SK-N-SH (cell line): ENCODE data around the gene FRMD3. TPM values are rescaled to one million over a fixed set of nuclear protein-coding genes. Genes with fewer than 3 reads are reported as not detected.

ENCODE experiments used
- CTCF ChIA-PET: fragments of 300-600, 350-600 bp; formaldehyde crosslinking; extraction: SDS; loops from one replicate; lab custom pipeline; 2021; lab: Yijun Ruan, JAX
- POLR2A ChIA-PET: fragments of 350-600 bp; sonication (Branson Sonifier 250); formaldehyde crosslinking; extraction: SDS; loops from one replicate; lab custom pipeline; 2020; ENCODE audit warnings: antibody characterized with exemption, inconsistent platforms; lab: Yijun Ruan, JAX
- DNase-seq: peaks from one replicate; pipeline ENCODE4 v3.0.0; 2012
- H2AFZ ChIP-seq: fragments of 200-600 bp; sonication (generic); 2 replicates; pipeline ENCODE4 v1.8.1; 2016; ENCODE audit warnings: antibody characterized with exemption, mild to moderate bottlenecking, low read depth
- H3F3A ChIP-seq: fragments of 200-600 bp; sonication (generic); replicated peaks from 2 replicates; pipeline ENCODE3; 2016; ENCODE audit warnings: antibody characterized with exemption, mild to moderate bottlenecking; ENCODE audit not compliant: insufficient read depth
- H3K27ac ChIP-seq, 2 experiments: fragments of 200-500 bp in 1 of 2; fragments of 200-600 bp in 1 of 2; sonication (Bioruptor generic) in 1 of 2; sonication (generic), shearing (Covaris generic) in 1 of 2; 2 replicates each; pipeline versions ENCODE4 v1.5.1 to v1.6.1; 2014 to 2016; ENCODE audit warnings: low read depth in 2 of 2, inconsistent platforms in 1 of 2, low read length in 1 of 2, mild to moderate bottlenecking in 1 of 2, mixed read lengths in 1 of 2
- H3K27me3 ChIP-seq: fragments of 200-600 bp; sonication (generic), shearing (Covaris generic); 2 replicates; pipeline ENCODE4 v1.6.1; 2016; ENCODE audit warnings: mixed run types; ENCODE audit not compliant: insufficient read depth
- H3K36me3 ChIP-seq, 2 experiments: fragments of 200-500 bp in 1 of 2; fragments of 200-600 bp in 1 of 2; sonication (Bioruptor generic) in 1 of 2; sonication (generic) in 1 of 2; replicated peaks in 1 of 2; 2 replicates each; pipeline versions ENCODE3 to v1.5.1; 2014 to 2016; ENCODE audit warnings: low read length in 1 of 2, mild to moderate bottlenecking in 1 of 2; ENCODE audit not compliant: insufficient read depth in 2 of 2, control insufficient read depth in 1 of 2
- H3K4me1 ChIP-seq, 2 experiments: fragments of 200-500 bp in 1 of 2; fragments of 200-600 bp in 1 of 2; sonication (Bioruptor generic) in 1 of 2; sonication (generic), shearing (Covaris generic) in 1 of 2; 2 replicates each; pipeline versions ENCODE4 v1.5.1 to v1.6.1; 2014 to 2016; ENCODE audit warnings: low read depth in 1 of 2, low read length in 1 of 2, mixed run types in 1 of 2; ENCODE audit not compliant: insufficient read depth in 2 of 2, control insufficient read depth in 1 of 2
- H3K4me2 ChIP-seq: fragments of 200-600 bp; sonication (generic), shearing (Covaris generic); 2 replicates; pipeline ENCODE4 v1.6.1; 2017; ENCODE audit warnings: mixed run types
- H3K4me3 ChIP-seq, 2 experiments: fragments of 200-500 bp in 1 of 2; fragments of 200-600 bp in 1 of 2; sonication (Bioruptor generic) in 1 of 2; sonication (generic), shearing (Covaris generic) in 1 of 2; 2 replicates each; pipeline versions ENCODE4 v1.5.1 to v1.8.1; 2014 to 2016; ENCODE audit warnings: low read depth in 2 of 2, inconsistent platforms in 1 of 2, low read length in 1 of 2, mild to moderate bottlenecking in 1 of 2, mixed read lengths in 1 of 2, moderate library complexity in 1 of 2
- H3K79me2 ChIP-seq: fragments of 200-600 bp; sonication (generic); 2 replicates; pipeline ENCODE4 v1.8.1; 2017; ENCODE audit warnings: mild to moderate bottlenecking; ENCODE audit not compliant: insufficient read depth
- H3K9ac ChIP-seq: fragments of 200-600 bp; sonication (generic); 2 replicates; pipeline ENCODE4 v1.6.1; 2017; ENCODE audit warnings: mixed run types
- H3K9me2 ChIP-seq: fragments of 200-600 bp; sonication (generic); 2 replicates; pipeline ENCODE4 v1.6.1; 2017; ENCODE audit warnings: mixed run types
- H3K9me3 ChIP-seq: fragments of 200-600 bp; sonication (generic); 2 replicates; pipeline ENCODE4 v1.6.1; 2017; ENCODE audit warnings: mixed run types, mild to moderate bottlenecking, moderate library complexity
- H4K20me1 ChIP-seq: fragments of 200-600 bp; sonication (generic); 2 replicates; pipeline ENCODE4 v1.6.1; 2017; ENCODE audit warnings: mild to moderate bottlenecking, mixed run types; ENCODE audit not compliant: insufficient read depth
- FOSL2 ChIP-seq: IDR thresholded peaks from 2 replicates; pipeline ENCODE4 v1.4.0; 2012; ENCODE audit warnings: low read depth, mild to moderate bottlenecking, moderate library complexity, borderline replicate concordance
- FOXM1 ChIP-seq: IDR thresholded peaks from 2 replicates; pipeline ENCODE4 v1.4.0; 2012; ENCODE audit warnings: low read depth, mild to moderate bottlenecking
- MEF2A ChIP-seq: IDR thresholded peaks from 2 replicates; pipeline ENCODE4 v1.4.0; 2012; ENCODE audit warnings: low read depth, borderline replicate concordance
- MXI1 ChIP-seq: IDR thresholded peaks from 2 replicates; pipeline ENCODE4 v1.6.1; 2012; ENCODE audit warnings: mild to moderate bottlenecking, low read depth, low read length, improper control_type of control experiment
- NFIC ChIP-seq: IDR thresholded peaks from 2 replicates; pipeline ENCODE4 v1.4.0; 2012; ENCODE audit warnings: borderline replicate concordance
- POLR2AphosphoS5 ChIP-seq: IDR thresholded peaks from 2 replicates; pipeline ENCODE4 v1.6.1; 2012; ENCODE audit warnings: low read depth, low read length
- RAD21 ChIP-seq: IDR thresholded peaks from 2 replicates; pipeline ENCODE4 v1.6.1; 2012; ENCODE audit warnings: mild to moderate bottlenecking, low read length
- RFX5 ChIP-seq: IDR thresholded peaks from 2 replicates; pipeline ENCODE4 v1.6.1; 2012; ENCODE audit warnings: mild to moderate bottlenecking, improper control_type of control experiment, low read length
- TCF12 ChIP-seq: IDR thresholded peaks from 2 replicates; pipeline ENCODE4 v1.4.0; 2012
- TEAD4 ChIP-seq: IDR thresholded peaks from 2 replicates; pipeline ENCODE4 v1.4.0; 2012; ENCODE audit warnings: mild to moderate bottlenecking, borderline replicate concordance; ENCODE audit not compliant: insufficient read depth
- WGBS: methylation state at CpG from one replicate; pipeline ENCODE4 v1.1.6; 2017; ENCODE audit warnings: low lambda C conversion rate; 5-methylcytosine and 5-hydroxymethylcytosine counted together
- polyA plus RNA-seq, 3 experiments: library from polyadenylated mRNA; depleted of rRNA; stranded (reverse); fragments of >200 nt; gene quantifications; 2 replicates each; pipeline ENCODE4 v1.2.3, GENCODE V29; 2012
- TF ChIP-seq, protein P1 (sequence below): fragments of 150-350 bp; IDR thresholded peaks from 2 replicates; pipeline ENCODE4 v1.6.1; 2017; ENCODE audit warnings: antibody characterized with exemption, low read length, low read depth, borderline replicate concordance
- TF ChIP-seq, protein P2 (sequence below): fragments of 200-600 bp; sonication (generic); IDR thresholded peaks from 2 replicates; pipeline ENCODE4 v1.6.1; 2017; ENCODE audit warnings: antibody characterized with exemption, mild to moderate bottlenecking, moderate library complexity
- TF ChIP-seq, protein P3 (sequence below): IDR thresholded peaks from 2 replicates; pipeline ENCODE4 v1.6.1; 2012; ENCODE audit warnings: mild to moderate bottlenecking, low read depth, low read length, moderate library complexity
- TF ChIP-seq, protein P4 (sequence below): IDR thresholded peaks from 2 replicates; pipeline ENCODE4 v1.4.0; 2012; ENCODE audit warnings: low read depth

Gene FRMD3
- polyA plus RNA-seq, 1 of the 3 experiments (the other 2 are of a cell fraction), result 0.89 TPM

DNA sequence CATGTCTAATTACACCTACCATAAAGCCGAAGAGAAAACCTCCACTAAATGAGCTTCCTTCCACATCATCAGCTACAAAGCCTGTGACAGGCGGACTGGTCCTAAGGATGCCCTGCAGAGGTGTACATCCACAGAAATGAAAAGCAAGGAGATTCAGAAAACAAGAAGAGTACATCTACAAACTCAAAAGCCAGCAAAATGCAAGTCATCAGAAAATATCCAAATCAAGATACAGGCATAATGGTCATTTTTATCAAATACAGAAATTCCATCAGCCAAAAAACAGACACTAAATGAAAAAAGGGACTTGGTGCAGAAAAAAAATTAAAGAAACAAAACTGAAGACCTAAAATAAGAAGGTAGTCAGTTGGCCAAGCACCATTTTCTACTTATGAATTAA lies 79.7 kb downstream of the FRMD3 start:
- H3K36me3 ChIP-seq, result no peaks in the 10 kb centered on the region
- no peak overlapping the region for H3K27ac ChIP-seq
- no peaks in the 10 kb centered on the region for H3F3A ChIP-seq
- H3K9me3 ChIP-seq, result no peaks in the 10 kb centered on the region
- DNase-seq, result no peak
- no peak overlapping the region for H3K4me3 ChIP-seq
- no peaks in the 10 kb centered on the region for H3K9me2 ChIP-seq
- H3K27me3 ChIP-seq, result no peaks in the 10 kb centered on the region
- ChIA-PET POLR2A (no interaction called here), CTCF (interaction anchor here (0.8 to 1.3 kb wide), 3 partner anchors 9 to 124 kb away, joined by 3 to 4 read pairs (median 4); no protein-coding TSS in a partner anchor)
- no peak overlapping the region for H2AFZ ChIP-seq
- no peak overlapping the region for H3K9ac ChIP-seq
- 92% methylated on average over 2 of the region's 2 CpGs for WGBS
- H3K79me2 ChIP-seq, result peaks cover 65% of the 10 kb centered on the region
- H4K20me1 ChIP-seq, result no peaks in the 10 kb centered on the region; the same call in 1 of the 2 replicates
- H3K4me2 ChIP-seq, result no peak overlapping the region
- TF ChIP-seq, protein P1, sequence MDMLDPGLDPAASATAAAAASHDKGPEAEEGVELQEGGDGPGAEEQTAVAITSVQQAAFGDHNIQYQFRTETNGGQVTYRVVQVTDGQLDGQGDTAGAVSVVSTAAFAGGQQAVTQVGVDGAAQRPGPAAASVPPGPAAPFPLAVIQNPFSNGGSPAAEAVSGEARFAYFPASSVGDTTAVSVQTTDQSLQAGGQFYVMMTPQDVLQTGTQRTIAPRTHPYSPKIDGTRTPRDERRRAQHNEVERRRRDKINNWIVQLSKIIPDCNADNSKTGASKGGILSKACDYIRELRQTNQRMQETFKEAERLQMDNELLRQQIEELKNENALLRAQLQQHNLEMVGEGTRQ, result no peak
- TF ChIP-seq, protein P2, sequence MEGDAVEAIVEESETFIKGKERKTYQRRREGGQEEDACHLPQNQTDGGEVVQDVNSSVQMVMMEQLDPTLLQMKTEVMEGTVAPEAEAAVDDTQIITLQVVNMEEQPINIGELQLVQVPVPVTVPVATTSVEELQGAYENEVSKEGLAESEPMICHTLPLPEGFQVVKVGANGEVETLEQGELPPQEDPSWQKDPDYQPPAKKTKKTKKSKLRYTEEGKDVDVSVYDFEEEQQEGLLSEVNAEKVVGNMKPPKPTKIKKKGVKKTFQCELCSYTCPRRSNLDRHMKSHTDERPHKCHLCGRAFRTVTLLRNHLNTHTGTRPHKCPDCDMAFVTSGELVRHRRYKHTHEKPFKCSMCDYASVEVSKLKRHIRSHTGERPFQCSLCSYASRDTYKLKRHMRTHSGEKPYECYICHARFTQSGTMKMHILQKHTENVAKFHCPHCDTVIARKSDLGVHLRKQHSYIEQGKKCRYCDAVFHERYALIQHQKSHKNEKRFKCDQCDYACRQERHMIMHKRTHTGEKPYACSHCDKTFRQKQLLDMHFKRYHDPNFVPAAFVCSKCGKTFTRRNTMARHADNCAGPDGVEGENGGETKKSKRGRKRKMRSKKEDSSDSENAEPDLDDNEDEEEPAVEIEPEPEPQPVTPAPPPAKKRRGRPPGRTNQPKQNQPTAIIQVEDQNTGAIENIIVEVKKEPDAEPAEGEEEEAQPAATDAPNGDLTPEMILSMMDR, result no peak
- no peak for TF ChIP-seq FOXM1
- TF ChIP-seq FOSL2, result no peak
- TF ChIP-seq POLR2AphosphoS5, result no peak
- TF ChIP-seq, protein P3, sequence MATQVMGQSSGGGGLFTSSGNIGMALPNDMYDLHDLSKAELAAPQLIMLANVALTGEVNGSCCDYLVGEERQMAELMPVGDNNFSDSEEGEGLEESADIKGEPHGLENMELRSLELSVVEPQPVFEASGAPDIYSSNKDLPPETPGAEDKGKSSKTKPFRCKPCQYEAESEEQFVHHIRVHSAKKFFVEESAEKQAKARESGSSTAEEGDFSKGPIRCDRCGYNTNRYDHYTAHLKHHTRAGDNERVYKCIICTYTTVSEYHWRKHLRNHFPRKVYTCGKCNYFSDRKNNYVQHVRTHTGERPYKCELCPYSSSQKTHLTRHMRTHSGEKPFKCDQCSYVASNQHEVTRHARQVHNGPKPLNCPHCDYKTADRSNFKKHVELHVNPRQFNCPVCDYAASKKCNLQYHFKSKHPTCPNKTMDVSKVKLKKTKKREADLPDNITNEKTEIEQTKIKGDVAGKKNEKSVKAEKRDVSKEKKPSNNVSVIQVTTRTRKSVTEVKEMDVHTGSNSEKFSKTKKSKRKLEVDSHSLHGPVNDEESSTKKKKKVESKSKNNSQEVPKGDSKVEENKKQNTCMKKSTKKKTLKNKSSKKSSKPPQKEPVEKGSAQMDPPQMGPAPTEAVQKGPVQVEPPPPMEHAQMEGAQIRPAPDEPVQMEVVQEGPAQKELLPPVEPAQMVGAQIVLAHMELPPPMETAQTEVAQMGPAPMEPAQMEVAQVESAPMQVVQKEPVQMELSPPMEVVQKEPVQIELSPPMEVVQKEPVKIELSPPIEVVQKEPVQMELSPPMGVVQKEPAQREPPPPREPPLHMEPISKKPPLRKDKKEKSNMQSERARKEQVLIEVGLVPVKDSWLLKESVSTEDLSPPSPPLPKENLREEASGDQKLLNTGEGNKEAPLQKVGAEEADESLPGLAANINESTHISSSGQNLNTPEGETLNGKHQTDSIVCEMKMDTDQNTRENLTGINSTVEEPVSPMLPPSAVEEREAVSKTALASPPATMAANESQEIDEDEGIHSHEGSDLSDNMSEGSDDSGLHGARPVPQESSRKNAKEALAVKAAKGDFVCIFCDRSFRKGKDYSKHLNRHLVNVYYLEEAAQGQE, result no peak
- no peak for TF ChIP-seq NFIC
- no peak for TF ChIP-seq MEF2A
- TF ChIP-seq, protein P4, sequence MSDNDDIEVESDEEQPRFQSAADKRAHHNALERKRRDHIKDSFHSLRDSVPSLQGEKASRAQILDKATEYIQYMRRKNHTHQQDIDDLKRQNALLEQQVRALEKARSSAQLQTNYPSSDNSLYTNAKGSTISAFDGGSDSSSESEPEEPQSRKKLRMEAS, result no peak
- no peak for TF ChIP-seq RFX5
- H3K4me1 ChIP-seq, result no peaks in the 10 kb centered on the region

DNA sequence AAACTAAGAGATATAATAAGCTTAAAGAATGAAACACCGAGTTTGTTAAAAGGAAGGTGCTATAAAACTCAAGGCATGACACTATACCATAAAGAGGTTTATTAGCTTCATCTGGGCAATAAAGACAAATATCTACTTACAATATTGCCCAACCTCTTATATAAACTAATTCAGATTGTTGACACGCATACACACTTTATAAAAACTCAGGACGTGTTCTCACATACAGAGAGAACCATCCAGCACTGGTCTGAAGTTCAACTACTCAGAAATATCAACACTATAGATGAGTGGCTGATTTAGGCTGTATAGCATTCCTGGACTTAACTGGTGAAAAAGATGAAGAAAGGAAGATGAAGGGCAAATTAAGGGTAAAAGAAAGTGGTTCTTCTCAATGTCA lies 81.2 kb downstream of the FRMD3 start:
- Histone ChIP-seq H3F3A (no peaks in the 10 kb centered on the region), H3K9ac (no peak overlapping the region), H3K4me2 (no peak overlapping the region), H3K79me2 (peaks cover 57% of the 10 kb centered on the region), H3K4me1 (peaks cover 0 to 2% of the 10 kb centered on the region in 2 experiments; a peak in 1 of 4 replicates), H3K9me3 (no peaks in the 10 kb centered on the region), H2AFZ (no peak overlapping the region), H3K9me2 (no peaks in the 10 kb centered on the region), H3K36me3 (no peaks in the 10 kb centered on the region), H3K27ac (no peak overlapping the region), H3K4me3 (no peak overlapping the region), H4K20me1 (no peaks in the 10 kb centered on the region; the same call in 1 of the 2 replicates), H3K27me3 (no peaks in the 10 kb centered on the region)
- TF ChIP-seq TCF12 (no peak), RAD21 (no peak), MXI1 (no peak), NFIC (no peak), TEAD4 (no peak)
- ChIA-PET CTCF (no interaction called here), POLR2A (no interaction called here)
- DNase-seq, result no peak
- WGBS, result 79% methylated on average over 3 of the region's 3 CpGs
